ENCODE results near the gene EDIL3. TPM values are rescaled to one million over a fixed set of nuclear protein-coding genes. Genes with fewer than 3 reads are reported as not detected.

EDIL3 gene
- total RNA-seq, 1 experiment from 2014 or later, result 17.6 TPM

DNA sequence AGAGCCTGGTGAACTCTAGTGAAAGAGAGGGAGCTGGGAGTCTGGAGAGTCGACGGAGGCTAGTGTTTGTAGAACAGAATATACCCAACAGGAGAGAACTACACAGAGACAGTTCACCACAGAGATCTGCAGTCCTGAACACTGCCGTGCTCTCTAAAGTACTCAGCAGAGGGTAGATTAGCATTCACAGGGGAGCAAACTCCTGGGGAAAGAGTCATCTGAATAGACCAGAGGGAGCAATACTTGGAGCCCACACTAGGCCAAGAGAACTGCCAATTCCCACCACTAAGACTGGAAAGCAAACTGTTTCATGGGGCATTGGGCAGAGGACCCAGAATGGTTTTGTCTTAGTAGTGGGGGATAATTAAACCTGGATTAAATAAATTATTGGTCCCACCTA lies 235.6 kb downstream of the EDIL3 start:
- H3K27me3 ChIP-seq (ENCODE audit: control insufficient read depth, insufficient read depth, low read length), result no peaks in the 10 kb centered on the region
- DNase-seq (ENCODE audit: low read depth, low spot score) (no peak), ATAC-seq (no peak)
- H3K36me3 ChIP-seq (ENCODE audit: control insufficient read depth, insufficient read depth, low read length), result no peaks in the 10 kb centered on the region
- no peak overlapping the region for H3K27ac ChIP-seq (ENCODE audit: low read length)
- in situ Hi-C loops (cut with HindIII; ENCODE audit: low pct_unique_long_range_greater_than_20kb, low sequenced_read_pairs), result no loop called here
- BruUV-seq (replicated peaks), result no TSS peak
- POLR2A ChIA-PET, result no interaction called here
- H3K4me3 ChIP-seq (ENCODE audit: low read depth in 2 of 2, low read length in 2 of 2), result no peak overlapping the region
- CTCF ChIA-PET, result no interaction called here
- H3K9me3 ChIP-seq (ENCODE audit: control insufficient read depth, insufficient read depth, low read depth, low read length), result no peaks in the 10 kb centered on the region
- TF ChIP-seq POLR2AphosphoS5 (IDR thresholded peaks at IDR 0.05; ENCODE audit: low read depth, low read length) (no peak), SIN3A (IDR thresholded peaks at IDR 0.05; ENCODE audit: borderline replicate concordance, insufficient read depth, low read depth, low read length) (no peak), TCF7L2 (IDR thresholded peaks at IDR 0.05; ENCODE audit: low read depth, low read length) (no peak)
- TF ChIP-seq, protein P1, sequence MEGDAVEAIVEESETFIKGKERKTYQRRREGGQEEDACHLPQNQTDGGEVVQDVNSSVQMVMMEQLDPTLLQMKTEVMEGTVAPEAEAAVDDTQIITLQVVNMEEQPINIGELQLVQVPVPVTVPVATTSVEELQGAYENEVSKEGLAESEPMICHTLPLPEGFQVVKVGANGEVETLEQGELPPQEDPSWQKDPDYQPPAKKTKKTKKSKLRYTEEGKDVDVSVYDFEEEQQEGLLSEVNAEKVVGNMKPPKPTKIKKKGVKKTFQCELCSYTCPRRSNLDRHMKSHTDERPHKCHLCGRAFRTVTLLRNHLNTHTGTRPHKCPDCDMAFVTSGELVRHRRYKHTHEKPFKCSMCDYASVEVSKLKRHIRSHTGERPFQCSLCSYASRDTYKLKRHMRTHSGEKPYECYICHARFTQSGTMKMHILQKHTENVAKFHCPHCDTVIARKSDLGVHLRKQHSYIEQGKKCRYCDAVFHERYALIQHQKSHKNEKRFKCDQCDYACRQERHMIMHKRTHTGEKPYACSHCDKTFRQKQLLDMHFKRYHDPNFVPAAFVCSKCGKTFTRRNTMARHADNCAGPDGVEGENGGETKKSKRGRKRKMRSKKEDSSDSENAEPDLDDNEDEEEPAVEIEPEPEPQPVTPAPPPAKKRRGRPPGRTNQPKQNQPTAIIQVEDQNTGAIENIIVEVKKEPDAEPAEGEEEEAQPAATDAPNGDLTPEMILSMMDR (IDR thresholded peaks at IDR 0.05), result no peak
- TF ChIP-seq, protein P2, sequence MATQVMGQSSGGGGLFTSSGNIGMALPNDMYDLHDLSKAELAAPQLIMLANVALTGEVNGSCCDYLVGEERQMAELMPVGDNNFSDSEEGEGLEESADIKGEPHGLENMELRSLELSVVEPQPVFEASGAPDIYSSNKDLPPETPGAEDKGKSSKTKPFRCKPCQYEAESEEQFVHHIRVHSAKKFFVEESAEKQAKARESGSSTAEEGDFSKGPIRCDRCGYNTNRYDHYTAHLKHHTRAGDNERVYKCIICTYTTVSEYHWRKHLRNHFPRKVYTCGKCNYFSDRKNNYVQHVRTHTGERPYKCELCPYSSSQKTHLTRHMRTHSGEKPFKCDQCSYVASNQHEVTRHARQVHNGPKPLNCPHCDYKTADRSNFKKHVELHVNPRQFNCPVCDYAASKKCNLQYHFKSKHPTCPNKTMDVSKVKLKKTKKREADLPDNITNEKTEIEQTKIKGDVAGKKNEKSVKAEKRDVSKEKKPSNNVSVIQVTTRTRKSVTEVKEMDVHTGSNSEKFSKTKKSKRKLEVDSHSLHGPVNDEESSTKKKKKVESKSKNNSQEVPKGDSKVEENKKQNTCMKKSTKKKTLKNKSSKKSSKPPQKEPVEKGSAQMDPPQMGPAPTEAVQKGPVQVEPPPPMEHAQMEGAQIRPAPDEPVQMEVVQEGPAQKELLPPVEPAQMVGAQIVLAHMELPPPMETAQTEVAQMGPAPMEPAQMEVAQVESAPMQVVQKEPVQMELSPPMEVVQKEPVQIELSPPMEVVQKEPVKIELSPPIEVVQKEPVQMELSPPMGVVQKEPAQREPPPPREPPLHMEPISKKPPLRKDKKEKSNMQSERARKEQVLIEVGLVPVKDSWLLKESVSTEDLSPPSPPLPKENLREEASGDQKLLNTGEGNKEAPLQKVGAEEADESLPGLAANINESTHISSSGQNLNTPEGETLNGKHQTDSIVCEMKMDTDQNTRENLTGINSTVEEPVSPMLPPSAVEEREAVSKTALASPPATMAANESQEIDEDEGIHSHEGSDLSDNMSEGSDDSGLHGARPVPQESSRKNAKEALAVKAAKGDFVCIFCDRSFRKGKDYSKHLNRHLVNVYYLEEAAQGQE (IDR thresholded peaks at IDR 0.05; ENCODE audit: insufficient read depth in 1 of 2, low read depth in 2 of 2, low read length in 1 of 2), result no peak
- intact Hi-C loops (cut with micrococcal nuclease; ENCODE audit: unreplicated experiment), result no loop called here
- no peaks in the 10 kb centered on the region for H3K4me1 ChIP-seq (ENCODE audit: control insufficient read depth, insufficient read depth, low read length)

DNA sequence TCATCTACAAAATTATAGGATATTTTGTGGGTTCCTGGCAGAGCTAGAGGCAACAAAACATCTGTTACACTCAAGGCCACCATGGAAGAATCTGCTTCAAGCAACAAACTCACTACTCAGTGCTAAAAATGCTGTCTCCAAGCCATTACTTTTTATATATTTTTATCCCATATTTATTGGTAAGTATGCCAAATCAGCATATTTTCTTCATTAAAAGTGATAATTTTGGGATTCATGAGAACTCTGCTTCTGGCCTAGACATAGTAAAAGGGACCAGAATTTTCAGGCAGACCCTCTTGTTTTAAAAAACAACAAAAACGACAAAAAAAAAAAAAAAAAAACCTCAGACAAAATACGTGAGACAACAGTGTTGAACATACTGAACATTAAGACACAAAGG lies 236.0 kb downstream of the EDIL3 start:
- no peak for TF ChIP-seq POLR2AphosphoS5 (IDR thresholded peaks at IDR 0.05; ENCODE audit: low read depth, low read length)
- TF ChIP-seq TCF7L2 (IDR thresholded peaks at IDR 0.05; ENCODE audit: low read depth, low read length), result no peak
- no peak for TF ChIP-seq SIN3A (IDR thresholded peaks at IDR 0.05; ENCODE audit: borderline replicate concordance, insufficient read depth, low read depth, low read length)
- TF ChIP-seq, protein P2 (IDR thresholded peaks at IDR 0.05; ENCODE audit: insufficient read depth in 1 of 2, low read depth in 2 of 2, low read length in 1 of 2), result no peak
- TF ChIP-seq, protein P1 (IDR thresholded peaks at IDR 0.05), result no peak
- H3K27ac ChIP-seq (ENCODE audit: low read length), result no peak overlapping the region
- ATAC-seq (no peak), DNase-seq (ENCODE audit: low read depth, low spot score) (no peak)
- ChIA-PET POLR2A (no interaction called here), CTCF (no interaction called here)
- no peaks in the 10 kb centered on the region for H3K36me3 ChIP-seq (ENCODE audit: control insufficient read depth, insufficient read depth, low read length)
- no peaks in the 10 kb centered on the region for H3K4me1 ChIP-seq (ENCODE audit: control insufficient read depth, insufficient read depth, low read length)
- in situ Hi-C loops (cut with HindIII; ENCODE audit: low pct_unique_long_range_greater_than_20kb, low sequenced_read_pairs) (no loop called here), intact Hi-C loops (cut with micrococcal nuclease; ENCODE audit: unreplicated experiment) (no loop called here)
- H3K4me3 ChIP-seq (ENCODE audit: low read depth in 2 of 2, low read length in 2 of 2), result no peak overlapping the region
- H3K9me3 ChIP-seq (ENCODE audit: control insufficient read depth, insufficient read depth, low read depth, low read length), result no peaks in the 10 kb centered on the region
- no peaks in the 10 kb centered on the region for H3K27me3 ChIP-seq (ENCODE audit: control insufficient read depth, insufficient read depth, low read length)
- BruUV-seq (replicated peaks), result no TSS peak
